SH-SY5Y (cell line): ENCODE measurements around the gene LAMA3.

Experiments used
- GATA2 ChIP-seq: IDR thresholded peaks from 2 replicates; pipeline ENCODE4 v1.6.1; 2011; ENCODE audit warnings: mild to moderate bottlenecking, low read depth, low read length
- GATA3 ChIP-seq: IDR thresholded peaks from 2 replicates; pipeline ENCODE4 v1.6.1; 2011; ENCODE audit warnings: low read depth, mild to moderate bottlenecking, low read length, moderate library complexity

GRCh38 chr18:23682045-23682444, 7.2 kb upstream of the LAMA3 start:
- TF ChIP-seq GATA3 (no peak), GATA2 (no peak)
